OCI-LY1 (cell line): ENCODE results near the gene RHBDD3.

Experiments
- H2AFZ ChIP-seq: fragments of 200-600 bp; sonication (generic), shearing (Covaris generic); 2 replicates; pipeline ENCODE4 v1.6.0; 2014; ENCODE audit warnings: antibody characterized with exemption, mild to moderate bottlenecking, low read length
- H3F3A ChIP-seq: fragments of 200-600 bp; sonication (generic), shearing (Covaris generic); 2 replicates; pipeline ENCODE4 v1.6.0; 2014; ENCODE audit warnings: mild to moderate bottlenecking, antibody characterized with exemption, low read length, moderate library complexity; ENCODE audit not compliant: insufficient read depth
- H3K27ac ChIP-seq: fragments of 200-600 bp; sonication (generic); 2 replicates; pipeline ENCODE4 v1.5.1; 2014; ENCODE audit warnings: low read length, mixed run types, mild to moderate bottlenecking, low read depth; ENCODE audit not compliant: poor library complexity, severe bottlenecking
- H3K27me3 ChIP-seq: fragments of 200-600 bp; sonication (generic); 2 replicates; pipeline ENCODE4 v1.6.0; 2014; ENCODE audit warnings: antibody characterized with exemption, mild to moderate bottlenecking, low read length, moderate library complexity; ENCODE audit not compliant: insufficient read depth
- H3K36me3 ChIP-seq: fragments of 200-600 bp; sonication (generic); 2 replicates; pipeline ENCODE4 v1.6.1; 2014; ENCODE audit warnings: mild to moderate bottlenecking, antibody characterized with exemption, low read length, moderate library complexity, mixed read lengths; ENCODE audit not compliant: insufficient read depth
- H3K4me1 ChIP-seq: fragments of 200-600 bp; sonication (generic); 2 replicates; pipeline ENCODE4 v1.5.1; 2014; ENCODE audit warnings: mild to moderate bottlenecking, low read length, moderate library complexity; ENCODE audit not compliant: insufficient read depth, severe bottlenecking
- H3K4me2 ChIP-seq: fragments of 200-600 bp; sonication (generic), shearing (Covaris generic); 2 replicates; pipeline ENCODE4 v1.6.1; 2014; ENCODE audit warnings: low read length
- H3K4me3 ChIP-seq: fragments of 200-600 bp; sonication (generic); 2 replicates; pipeline ENCODE4 v1.5.1; 2014; ENCODE audit warnings: low read length, low read depth, mild to moderate bottlenecking, mixed read lengths; ENCODE audit not compliant: poor library complexity, severe bottlenecking
- H3K79me2 ChIP-seq: fragments of 200-600 bp; shearing (Covaris generic); 2 replicates; pipeline ENCODE4 v1.6.1; 2016; ENCODE audit warnings: mixed run types, low read length, mixed read lengths; ENCODE audit not compliant: insufficient read depth
- H3K9ac ChIP-seq: fragments of 200-600 bp; sonication (generic), shearing (Covaris generic); 2 replicates; pipeline ENCODE4 v1.6.1; 2014; ENCODE audit warnings: mild to moderate bottlenecking, low read length, mixed read lengths
- H3K9me2 ChIP-seq: fragments of 200-600 bp; sonication (generic), shearing (Covaris generic); 2 replicates; pipeline ENCODE4 v1.6.1; 2014; ENCODE audit warnings: low read depth, mild to moderate bottlenecking, low read length, mixed read lengths
- H3K9me3 ChIP-seq: fragments of 200-600 bp; shearing (Covaris generic); 2 replicates; pipeline ENCODE4 v1.6.1; 2014; ENCODE audit warnings: low read length, mixed read lengths
- H4K20me1 ChIP-seq: fragments of 200-600 bp; sonication (generic), shearing (Covaris generic); 2 replicates; pipeline ENCODE4 v1.6.0; 2016; ENCODE audit warnings: mild to moderate bottlenecking, low read length; ENCODE audit not compliant: insufficient read depth
- CTCF ChIP-seq: fragments of 200-600 bp; sonication (generic), shearing (Covaris generic); IDR thresholded peaks from 2 replicates; pipeline ENCODE4 v1.5.1; 2017; ENCODE audit warnings: mild to moderate bottlenecking, antibody characterized with exemption, low read length, moderate library complexity, mixed read lengths
- EZH2 ChIP-seq: fragments of 200-600 bp; sonication (generic), shearing (Covaris generic); IDR thresholded peaks from 2 replicates; pipeline ENCODE4 v1.8.0; 2017; ENCODE audit warnings: borderline replicate concordance, mixed run types, mild to moderate bottlenecking, antibody characterized with exemption, low read length, moderate library complexity, mixed read lengths

Gene RHBDD3

GRCh38 chr22:29265929-29266328 lies 1.9 kb downstream of the RHBDD3 start:
- TF ChIP-seq CTCF = no peak
- no peak for TF ChIP-seq EZH2
- H3K79me2 ChIP-seq = peaks cover 35% of the 10 kb centered on the region
- no peaks in the 10 kb centered on the region for H3K9me3 ChIP-seq
- no peak overlapping the region for H2AFZ ChIP-seq
- peak overlapping the region; percentile 98; the same call in 1 of the 2 replicates for H3K9ac ChIP-seq
- H3K36me3 ChIP-seq = peaks cover 49% of the 10 kb centered on the region
- no peak overlapping the region for H3K27ac ChIP-seq
- peak overlapping the region; percentile 97 for H3K4me3 ChIP-seq
- H3K9me2 ChIP-seq = no peaks in the 10 kb centered on the region
- no peaks in the 10 kb centered on the region for H3F3A ChIP-seq
- H3K4me2 ChIP-seq = peak overlapping the region; percentile 96
- no peaks in the 10 kb centered on the region for H3K27me3 ChIP-seq
- peaks cover 28% of the 10 kb centered on the region for H3K4me1 ChIP-seq
- H4K20me1 ChIP-seq = no peaks in the 10 kb centered on the region

- Histone ChIP-seq H3K79me2 (peaks cover 29% of the 10 kb centered on the region), H3K9me3 (no peaks in the 10 kb centered on the region), H3K36me3 (peaks cover 45% of the 10 kb centered on the region), H3K4me2 (no peak overlapping the region), H2AFZ (no peak overlapping the region), H4K20me1 (no peaks in the 10 kb centered on the region), H3F3A (no peaks in the 10 kb centered on the region), H3K27ac (no peak overlapping the region), H3K27me3 (no peaks in the 10 kb centered on the region), H3K4me1 (peaks cover 21% of the 10 kb centered on the region), H3K9me2 (no peaks in the 10 kb centered on the region), H3K9ac (no peak overlapping the region), H3K4me3 (no peak overlapping the region)
- TF ChIP-seq CTCF = no peak
- no peak for TF ChIP-seq EZH2
Observed at GRCh38 chr22:29265305-29265704, 2.5 kb downstream of the RHBDD3 start.

GRCh38 chr22:29263791-29264276 lies 3.9 kb downstream of the RHBDD3 start:
- no peaks in the 10 kb centered on the region for H4K20me1 ChIP-seq
- no peaks in the 10 kb centered on the region for H3K9me3 ChIP-seq
- H3K36me3 ChIP-seq = peaks cover 37% of the 10 kb centered on the region
- H3K4me1 ChIP-seq = peaks cover 11% of the 10 kb centered on the region
- TF ChIP-seq EZH2 = no peak
- TF ChIP-seq CTCF = no peak
- H3F3A ChIP-seq = no peaks in the 10 kb centered on the region
- no peaks in the 10 kb centered on the region for H3K27me3 ChIP-seq
- H3K27ac ChIP-seq = no peak overlapping the region
- no peak overlapping the region for H2AFZ ChIP-seq
- H3K4me2 ChIP-seq = no peak overlapping the region
- no peak overlapping the region for H3K4me3 ChIP-seq
- H3K9ac ChIP-seq = no peak overlapping the region
- H3K9me2 ChIP-seq = no peaks in the 10 kb centered on the region
- H3K79me2 ChIP-seq = peaks cover 14% of the 10 kb centered on the region
